K562 (cell line): ENCODE measurements around the gene ST6GALNAC1. TPM values are rescaled to one million over a fixed set of nuclear protein-coding genes. Genes with fewer than 3 reads are reported as not detected.

Experiments used
- ATAC-seq: fragments of 200-7000 bp; cut with Tn5 transposase; 3 replicates; pipeline ENCODE4 v1.9.1; 2020; ENCODE audit warnings: moderate library complexity
- BruUV-seq: library from RNA; stranded (reverse); fragments of 400-500 nt; replicated peaks from 2 replicates; lab custom pipeline; 2021; lab: Mats Ljungman, UMichigan
- CTCF ChIA-PET: fragments of 300-600 bp; formaldehyde crosslinking; extraction: SDS; loops from one replicate; lab custom pipeline; 2021; ENCODE audit warnings: low intra/inter-chr PET ratio; lab: Yijun Ruan, JAX
- POLR2A ChIA-PET: fragments of 300-600, 350-650 bp; sonication (Branson Sonifier 250); formaldehyde crosslinking; extraction: SDS; loops from one replicate; lab custom pipeline; 2021; ENCODE audit warnings: antibody characterized with exemption, inconsistent platforms; lab: Yijun Ruan, JAX
- DNase-seq, 4 experiments: peaks; one replicate each; pipeline versions ENCODE4 v3.0.0 to v3.0.0-alpha.2; 2011 to 2018; ENCODE audit warnings: low spot score in 3 of 4, mixed read lengths in 3 of 4; ENCODE audit errors: extremely low read depth in 1 of 4
- FAIRE-seq: peaks from 2 replicates; lab custom pipeline; 2011; peaks lifted over from hg19 to GRCh38; lab: Jason Lieb, UNC
- H2AFZ ChIP-seq: 2 replicates; pipeline ENCODE4 v1.6.0; 2011; ENCODE audit warnings: low read depth, low read length, control low read depth, inconsistent platforms
- H3K27ac ChIP-seq: fragments of 200-600 bp; 3 replicates; pipeline ENCODE4 v1.8.0; 2011; ENCODE audit warnings: low read depth, mild to moderate bottlenecking, control low read depth, inconsistent platforms, low read length, moderate library complexity, mixed read lengths; ENCODE audit errors: extremely low read depth
- H3K27me3 ChIP-seq, 2 experiments: fragments of 300-600 bp in 1 of 2; 2 replicates in 1 of 2; 3 replicates in 1 of 2; pipeline versions ENCODE4 v1.6.0 to v1.8.0; 2011; ENCODE audit warnings: inconsistent platforms in 2 of 2, low read length in 2 of 2, mild to moderate bottlenecking in 1 of 2, mixed read lengths in 1 of 2, moderate library complexity in 1 of 2; ENCODE audit not compliant: control insufficient read depth in 2 of 2, insufficient read depth in 2 of 2
- H3K36me3 ChIP-seq: fragments of 300-600 bp; 3 replicates; pipeline ENCODE4 v1.8.0; 2011; ENCODE audit warnings: mild to moderate bottlenecking, low read length, inconsistent platforms; ENCODE audit not compliant: control insufficient read depth, insufficient read depth
- H3K4me1 ChIP-seq, 2 experiments: fragments of 200-600 bp in 1 of 2; replicated peaks in 1 of 2; 2 replicates in 1 of 2; 3 replicates in 1 of 2; pipeline versions ENCODE4 v1.5.1 to v1.8.0; 2011; ENCODE audit warnings: inconsistent platforms in 2 of 2, low read length in 2 of 2, mild to moderate bottlenecking in 1 of 2, mixed read lengths in 1 of 2, moderate library complexity in 1 of 2; ENCODE audit not compliant: control insufficient read depth in 2 of 2, insufficient read depth in 2 of 2
- H3K4me2 ChIP-seq: 2 replicates; pipeline ENCODE4 v1.6.1; 2011; ENCODE audit warnings: low read length, control low read depth, inconsistent platforms, mixed read lengths; ENCODE audit not compliant: insufficient read depth
- H3K4me3 ChIP-seq: fragments of 200-600 bp; sonication (generic), shearing (Covaris generic); 2 replicates; pipeline ENCODE4 v1.5.1; 2016; ENCODE audit warnings: control low read depth, inconsistent platforms
- H3K79me2 ChIP-seq: fragments of 200-600 bp; 3 replicates; pipeline ENCODE4 v1.8.0; 2011; ENCODE audit warnings: low read length, inconsistent platforms; ENCODE audit not compliant: control insufficient read depth, insufficient read depth
- H3K9ac ChIP-seq, 2 experiments: 2 replicates each; pipeline versions ENCODE4 v1.6.0 to v1.6.1; 2011; ENCODE audit warnings: low read depth in 2 of 2, low read length in 2 of 2, control low read depth in 1 of 2, inconsistent platforms in 1 of 2, mild to moderate bottlenecking in 1 of 2, mixed read lengths in 1 of 2; ENCODE audit not compliant: insufficient read depth in 1 of 2
- H3K9me1 ChIP-seq: one replicate; pipeline ENCODE4 v1.6.0; 2011; ENCODE audit warnings: inconsistent platforms, mild to moderate bottlenecking, low read length, moderate library complexity; ENCODE audit not compliant: control insufficient read depth, insufficient read depth
- H3K9me3 ChIP-seq: replicated peaks from 2 replicates; pipeline ENCODE4 v1.5.1; 2011; ENCODE audit warnings: low read depth, low read length, inconsistent platforms; ENCODE audit not compliant: control insufficient read depth, insufficient read depth
- H4K20me1 ChIP-seq: replicated peaks from 2 replicates; pipeline ENCODE4 v1.6.1; 2011; ENCODE audit warnings: low read length, inconsistent platforms, mixed read lengths; ENCODE audit not compliant: control insufficient read depth, insufficient read depth
- FOXJ3 ChIP-seq: sonication (generic); formaldehyde crosslinking; IDR thresholded peaks from 2 replicates; pipeline ENCODE4 v1.4.0; 2020; ENCODE audit warnings: mild to moderate bottlenecking, missing genetic modification reagents
- TAF1 ChIP-seq: IDR thresholded peaks from 2 replicates; pipeline ENCODE4 v1.6.1; 2011; ENCODE audit warnings: mild to moderate bottlenecking, low read length, moderate library complexity; ENCODE audit not compliant: insufficient read depth, control insufficient read depth, severe bottlenecking; ENCODE audit errors: extremely low read depth
- TSC22D4 ChIP-seq: fragments of 450-650 bp; IDR thresholded peaks from 2 replicates; pipeline ENCODE4 v1.6.1; 2016; ENCODE audit warnings: missing genetic modification characterization, missing biosample characterization, control low read depth
- ZNF77 ChIP-seq: fragments of 250-450 bp; sonication (Bioruptor Pico); IDR thresholded peaks from 2 replicates; pipeline ENCODE4 v1.5.0; 2020
- ZNF79 ChIP-seq: fragments of 250-450 bp; sonication (Bioruptor Pico); IDR thresholded peaks from 2 replicates; pipeline ENCODE4 v1.4.0; 2020; ENCODE audit warnings: low read depth, mild to moderate bottlenecking, moderate library complexity
- WGBS: fragments of 100-300 bp; shearing (Covaris generic); methylation state at CpG from one replicate; pipeline ENCODE4 v1.1.6; 2016; ENCODE audit warnings: low coverage, mixed read lengths; ENCODE audit not compliant: insufficient coverage; ENCODE audit errors: missing lambda C conversion rate; 5-methylcytosine and 5-hydroxymethylcytosine counted together
- in situ Hi-C: fragments of 300-500 bp; cut with MboI; formaldehyde crosslinking; loops from 4 replicates; pipeline ENCODE4 v1.15.0; 2018; ENCODE audit warnings: inconsistent platforms, mixed read lengths
- intact Hi-C: fragments of 100-400 bp; cut with micrococcal nuclease; formaldehyde crosslinking; loops from 2 replicates; pipeline ENCODE4 v1.14.2; 2022
- polyA plus RNA-seq, 8 experiments: library from polyadenylated mRNA; depleted of rRNA in 4 of 8; stranded (reverse) in 5 of 8; unstranded in 3 of 8; fragments of >200 nt; fragmentation: Nextera tagmentation in 2 of 8; fragmentation: Illumina TruSeq in 1 of 8; extraction: Ambion mirVana in 2 of 8; extraction: Trizol in 1 of 8; gene quantifications; 2 replicates each; pipeline versions ENCODE4 v1.2.1 to v1.2.3, GENCODE V29; 2011 to 2014; ENCODE audit warnings: inconsistent platforms in 1 of 8, missing spikeins in 1 of 8
- total RNA-seq, 7 experiments: library from RNA; depleted of rRNA in 6 of 7; stranded (reverse); fragments of >200 nt in 6 of 7; fragmentation: Illumina TruSeq in 2 of 7; extraction: Trizol in 2 of 7; gene quantifications; 2 replicates each; pipeline versions ENCODE4 v1.2.1 to v1.2.3, GENCODE V29; 2011 to 2021; ENCODE audit warnings: low replicate concordance in 1 of 7

ST6GALNAC1 gene
- total and polyA plus RNA-seq, 9 of the 15 experiments (the other 6 are each of a cell fraction or from before 2014, with no cell fraction given): 20.6 to 68.4 (median 50.5) TPM

DNA sequence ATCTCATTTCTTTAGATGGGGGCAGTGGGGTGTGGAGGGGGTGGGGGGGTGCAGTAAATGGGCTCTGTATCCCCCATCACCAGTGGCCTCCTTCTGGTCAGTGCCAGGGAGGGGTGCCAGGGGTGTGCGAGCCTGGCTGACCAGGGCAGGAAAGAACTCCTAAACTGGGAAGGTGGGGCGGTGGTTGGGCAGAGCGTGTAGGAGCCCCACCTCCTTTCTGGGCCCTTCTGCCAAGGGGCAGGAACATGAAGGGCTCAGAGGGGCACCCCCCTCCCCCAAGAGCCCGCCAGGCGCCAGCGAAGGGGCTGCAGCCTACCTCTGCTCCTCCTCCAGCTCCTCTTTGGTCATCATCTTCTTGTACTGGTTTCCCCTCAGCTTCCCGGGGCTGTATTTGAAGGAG lies 41.2 kb upstream of the ST6GALNAC1 start:
- DNase-seq (no peak), ATAC-seq (no peak), FAIRE-seq (no peak)
- H3K4me1 ChIP-seq: peaks cover 22 to 61% of the 10 kb centered on the region in 2 experiments
- ChIA-PET CTCF (no interaction called here), POLR2A (interaction anchor here (0.8 kb wide), 1 partner anchor 116 kb away, joined by 3 read pairs; no protein-coding TSS in a partner anchor)
- 65% methylated on average over 6 of the region's 7 CpGs for WGBS
- H3K36me3 ChIP-seq: no peaks in the 10 kb centered on the region
- no peaks in the 10 kb centered on the region; the same call in none of the 2 replicates for H4K20me1 ChIP-seq
- H3K79me2 ChIP-seq: no peaks in the 10 kb centered on the region
- H3K9me3 ChIP-seq: no peaks in the 10 kb centered on the region
- no peak overlapping the region for H3K27ac ChIP-seq
- intact Hi-C loops: loop anchor here (5.0 kb wide), 1 partner anchor 62 kb away; no protein-coding TSS in a partner anchor
- no peaks in the 10 kb centered on the region for H3K9me1 ChIP-seq
- BruUV-seq: no TSS peak
- no peak overlapping the region for H3K4me2 ChIP-seq
- H3K27me3 ChIP-seq: no peaks in the 10 kb centered on the region
- no peak overlapping the region for H3K4me3 ChIP-seq
- no peak overlapping the region for H2AFZ ChIP-seq
- in situ Hi-C loops: loop anchor here (5.0 kb wide), 1 partner anchor 162 kb away; no protein-coding TSS in a partner anchor
- TF ChIP-seq FOXJ3 (no peak), TAF1 (no peak), TSC22D4 (no peak), ZNF77 (CRISPR knock-in tag) (no peak), ZNF79 (no peak)
- H3K9ac ChIP-seq: no peak overlapping the region
